Measurements from ENCODE around the gene CLTCL1.
A peak's percentile ranks its signal among the peaks of the same experiment; 100 is the strongest.
"Not testable (repeated sequence)": the region's sequence is repeated elsewhere in the genome, so short reads cannot be mapped to it uniquely, and the experiment has no call there.

Gene CLTCL1

DNA sequence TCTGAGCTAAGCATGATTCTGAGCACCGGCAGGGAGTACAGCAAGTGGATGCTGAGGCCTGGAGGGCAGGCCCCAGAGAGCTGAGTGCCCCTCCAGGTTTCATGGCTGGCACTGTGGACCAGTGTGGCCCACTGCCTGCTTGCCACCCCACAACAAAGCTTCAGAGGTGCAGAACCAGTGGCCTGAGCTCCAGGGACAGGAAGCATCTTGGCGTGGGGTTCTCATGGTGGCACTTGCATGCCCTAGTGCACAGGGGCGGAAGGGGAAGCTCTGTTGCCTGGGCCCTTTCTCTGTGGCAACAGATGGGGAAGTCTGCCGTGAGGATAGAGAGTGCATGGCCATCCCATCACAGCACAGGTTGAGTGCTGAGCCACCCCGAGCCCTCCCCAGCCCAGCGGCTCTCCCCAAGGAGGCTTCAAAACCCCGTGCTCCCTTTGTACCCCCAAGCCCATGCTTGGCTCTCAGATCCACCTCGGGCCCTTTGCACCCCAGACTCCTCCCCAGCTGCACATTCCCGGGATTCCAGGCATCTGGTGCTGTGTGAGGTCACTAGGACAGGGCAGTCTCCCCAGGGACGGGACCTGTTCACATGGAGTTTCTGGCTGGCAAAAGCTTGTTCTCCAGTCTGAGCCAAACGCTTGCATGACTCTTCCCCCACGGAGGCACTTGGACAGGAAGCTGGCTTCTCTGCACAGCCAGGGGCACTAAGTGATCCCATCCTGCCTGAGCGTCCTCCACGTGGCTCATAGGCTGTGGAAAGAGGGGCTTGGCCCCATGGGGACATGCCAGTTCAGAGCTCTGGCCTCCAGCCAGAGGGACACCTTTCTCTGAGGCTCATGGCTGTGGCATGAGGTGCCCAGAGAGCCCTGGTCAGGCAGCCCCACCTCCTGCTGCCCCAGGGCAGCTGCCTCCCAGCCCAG lies 117.2 kb downstream of the CLTCL1 start:
- DNase-seq: peak; percentile 54

DNA sequence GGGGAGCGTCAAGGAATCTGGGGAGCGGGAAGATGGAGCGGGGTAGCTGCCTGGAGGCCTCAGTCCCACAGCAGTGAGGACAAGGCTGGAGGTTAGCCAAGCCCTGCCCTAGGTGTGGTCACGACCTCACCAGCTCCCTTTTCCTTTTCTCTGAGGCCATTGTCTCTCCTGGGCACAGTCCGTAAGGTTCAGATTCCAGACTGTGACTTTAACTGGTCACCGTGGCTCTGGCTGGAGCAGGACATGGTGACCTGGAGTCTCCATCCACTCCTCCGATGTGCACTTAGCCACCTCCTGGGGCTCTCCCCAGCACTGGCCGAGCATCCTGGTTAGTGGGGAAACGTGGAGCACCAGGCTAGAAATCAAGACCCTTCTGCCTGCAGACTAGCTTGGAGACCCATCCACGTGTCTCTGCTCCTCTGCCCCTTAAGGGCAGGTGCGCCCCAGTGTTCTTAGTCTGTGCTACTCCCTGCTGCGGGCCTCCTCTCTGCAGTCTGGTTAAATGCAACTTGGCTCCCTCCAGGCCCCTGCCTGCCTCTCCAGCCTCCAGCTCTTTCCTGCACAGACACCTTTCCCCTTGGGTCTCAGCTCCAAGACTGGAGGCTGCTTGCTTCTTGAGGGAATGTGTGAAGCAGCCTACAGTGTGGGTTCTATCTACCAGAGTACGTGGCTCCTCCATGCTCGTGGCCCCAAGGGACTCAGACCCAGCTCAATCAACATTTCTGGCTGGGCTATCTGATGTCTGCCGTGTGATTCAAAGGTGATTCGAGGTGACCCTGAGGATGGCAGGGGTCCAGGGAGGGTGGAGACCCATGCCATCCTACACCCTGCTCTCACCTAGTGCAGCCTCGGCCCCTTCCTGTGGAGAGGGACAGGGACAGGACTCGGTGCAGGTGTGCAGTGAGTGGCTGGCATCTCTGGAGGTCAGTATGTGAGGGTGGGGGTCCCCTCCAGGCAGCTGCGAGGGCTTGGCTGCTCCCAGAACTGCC lies 118.2 kb downstream of the CLTCL1 start:
- DNase-seq: no peak

- no peak for DNase-seq
Observed at GRCh38 chr22:19172213-19173046, 119.1 kb downstream of the CLTCL1 start.

GRCh38 chr22:19169947-19170318 lies 121.6 kb downstream of the CLTCL1 start:
- no peak for DNase-seq

- no peak for DNase-seq
Observed at GRCh38 chr22:19169002-19169946, 122.2 kb downstream of the CLTCL1 start.

GRCh38 chr22:19168088-19168890 lies 123.2 kb downstream of the CLTCL1 start:
- no peak for DNase-seq

GRCh38 chr22:19167106-19167869 lies 124.2 kb downstream of the CLTCL1 start:
- DNase-seq: no peak

GRCh38 chr22:19166421-19166820 lies 125.1 kb downstream of the CLTCL1 start:
- DNase-seq: no peak

DNA sequence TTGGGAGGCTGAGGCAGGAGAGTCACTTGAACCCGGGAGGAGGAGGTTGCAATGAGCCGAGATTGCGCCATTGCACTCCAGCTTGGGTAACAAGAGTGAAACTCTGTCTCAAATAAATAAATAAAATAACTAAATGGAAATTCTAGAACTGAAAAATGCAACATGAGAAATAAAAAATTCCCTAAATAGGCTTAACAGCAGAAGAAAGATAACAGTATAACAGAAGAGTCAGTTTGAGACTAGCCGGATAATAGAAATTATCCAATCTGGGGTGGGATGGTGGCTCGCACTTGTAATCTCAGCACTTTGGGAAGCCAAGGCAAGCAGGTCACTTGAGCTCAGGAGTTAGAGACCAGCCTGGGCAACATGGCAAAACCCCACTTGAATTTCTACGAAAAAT lies 127.1 kb downstream of the CLTCL1 start:
- DNase-seq: no peak

DNA sequence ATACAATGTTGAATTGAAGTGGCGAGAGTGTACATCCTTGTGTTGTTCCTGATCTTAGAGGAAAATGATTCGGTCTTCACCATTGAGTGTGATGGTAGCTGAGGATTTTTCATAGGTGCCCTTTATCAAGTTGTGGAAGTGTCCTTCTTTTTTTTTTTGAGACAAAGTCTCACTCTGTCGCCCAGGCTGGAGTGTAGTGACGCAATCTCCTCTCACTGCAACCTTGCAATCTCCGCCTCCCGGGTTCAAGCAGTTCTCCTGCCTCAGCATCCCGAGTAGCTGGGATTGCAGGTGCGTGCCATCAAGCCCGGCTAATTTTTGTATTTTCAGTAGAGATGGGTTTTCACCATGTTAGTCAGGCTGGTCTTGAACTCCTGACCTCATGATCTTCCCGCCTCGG lies 132.9 kb downstream of the CLTCL1 start:
- not testable (repeated sequence) for DNase-seq

GRCh38 chr22:19156109-19156508 lies 135.4 kb downstream of the CLTCL1 start:
- DNase-seq: not testable (repeated sequence)

- DNase-seq: no peak
Observed at GRCh38 chr22:19152942-19153883, 138.3 kb downstream of the CLTCL1 start.

DNA sequence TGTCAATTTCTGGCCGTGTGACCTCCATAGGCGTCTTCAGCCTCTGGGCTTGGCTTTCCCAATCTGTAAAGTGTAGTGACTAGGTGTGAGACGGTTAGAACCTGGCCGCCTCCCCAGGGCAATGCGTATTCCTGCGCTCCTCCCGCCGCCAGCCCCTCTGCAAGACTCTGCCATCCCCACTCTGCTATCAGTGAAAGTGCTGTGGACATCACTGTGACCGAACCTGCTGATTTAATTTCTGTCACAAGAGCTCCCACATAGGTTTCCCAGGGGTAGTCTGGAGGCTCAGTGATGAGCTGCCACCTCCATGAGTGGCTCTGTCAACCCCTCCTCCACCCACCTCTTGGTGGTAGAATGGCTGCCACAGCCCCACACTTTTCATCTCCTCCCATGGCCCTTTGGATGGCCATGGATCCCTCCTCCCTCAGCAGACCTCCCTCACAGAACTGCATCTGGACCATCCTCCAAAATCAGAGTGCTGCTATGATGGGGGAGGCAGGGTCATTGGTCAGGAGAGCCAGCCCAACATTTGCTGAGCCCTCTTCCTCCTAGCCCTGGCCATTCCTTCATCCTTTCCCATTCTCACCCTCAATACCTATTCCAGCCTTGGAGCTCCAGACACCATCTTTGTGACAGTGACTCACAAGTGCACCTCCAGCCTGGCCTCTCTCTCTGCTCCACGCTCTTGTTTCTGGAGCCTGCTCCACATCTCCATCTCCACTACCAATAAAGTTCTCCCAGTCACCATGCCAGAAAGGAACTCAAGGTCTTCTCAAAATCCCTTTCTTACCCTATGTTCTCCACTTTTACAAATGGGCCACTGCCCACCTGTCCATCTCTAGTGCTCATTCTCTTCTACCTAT lies 140.0 kb downstream of the CLTCL1 start:
- no peak for DNase-seq

GRCh38 chr22:19150482-19151328 lies 140.8 kb downstream of the CLTCL1 start:
- DNase-seq: no peak

- DNase-seq: no peak
Observed at GRCh38 chr22:19149991-19150390, 141.5 kb downstream of the CLTCL1 start, which contains the start of gene GSC2. GSC2 (minus strand) TSS chr22:19150292; CDS start chr22:19150283, 9 bp downstream.

All from fibroblast of skin of abdomen (primary cell).